Hepatocyte (in vitro differentiated cells): ENCODE measurements around the gene ASTN2. TPM values are rescaled to one million over a fixed set of nuclear protein-coding genes. Genes with fewer than 3 reads are reported as not detected.

Source experiments
- DNase-seq: peaks from one replicate; pipeline ENCODE4 v3.0.0-alpha.2; 2016; ENCODE audit warnings: low spot score
- H2AFZ ChIP-seq: fragments of 200-600 bp; sonication (generic); 2 replicates; pipeline ENCODE4 v1.6.0; 2016; ENCODE audit warnings: antibody characterized with exemption, mild to moderate bottlenecking
- H3K27ac ChIP-seq: fragments of 200-600 bp; sonication (generic); 2 replicates; pipeline ENCODE4 v1.5.1; 2016; ENCODE audit warnings: mild to moderate bottlenecking
- H3K27me3 ChIP-seq: fragments of 200-600 bp; sonication (generic); 2 replicates; pipeline ENCODE4 v1.6.1; 2016
- H3K36me3 ChIP-seq: fragments of 200-600 bp; sonication (generic); replicated peaks from 2 replicates; pipeline ENCODE4 v1.5.1; 2016; ENCODE audit warnings: low read depth; ENCODE audit not compliant: insufficient read depth
- H3K4me1 ChIP-seq: fragments of 200-600 bp; sonication (generic); 2 replicates; pipeline ENCODE4 v1.5.1; 2016; ENCODE audit warnings: mild to moderate bottlenecking, moderate library complexity; ENCODE audit not compliant: insufficient read depth
- H3K4me2 ChIP-seq: fragments of 200-600 bp; sonication (generic); 2 replicates; pipeline ENCODE4 v1.6.0; 2016
- H3K4me3 ChIP-seq: fragments of 200-600 bp; sonication (generic); 2 replicates; pipeline ENCODE4 v1.5.1; 2016; ENCODE audit warnings: mild to moderate bottlenecking
- H3K79me2 ChIP-seq: fragments of 200-600 bp; sonication (generic); 2 replicates; pipeline ENCODE4 v1.6.0; 2017; ENCODE audit warnings: mild to moderate bottlenecking
- H3K9me2 ChIP-seq: fragments of 200-600 bp; sonication (generic); replicated peaks from 2 replicates; pipeline ENCODE4 v1.6.0; 2017; ENCODE audit warnings: mild to moderate bottlenecking; ENCODE audit not compliant: insufficient read depth
- H3K9me3 ChIP-seq: fragments of 200-600 bp; sonication (generic); 2 replicates; pipeline ENCODE4 v1.5.1; 2016; ENCODE audit warnings: low read depth, mild to moderate bottlenecking
- H4K20me1 ChIP-seq: fragments of 200-600 bp; sonication (generic); 2 replicates; pipeline ENCODE4 v1.6.0; 2016; ENCODE audit warnings: mild to moderate bottlenecking; ENCODE audit not compliant: insufficient read depth, poor library complexity, severe bottlenecking
- CTCF ChIP-seq: fragments of 200-600 bp; sonication (generic); IDR thresholded peaks from 2 replicates; pipeline ENCODE4 v1.5.1; 2016; ENCODE audit warnings: antibody characterized with exemption, mild to moderate bottlenecking; ENCODE audit not compliant: poor library complexity
- EZH2 ChIP-seq: fragments of 200-600 bp; sonication (generic); IDR thresholded peaks from 2 replicates; pipeline ENCODE4 v1.6.1; 2016; ENCODE audit warnings: antibody characterized with exemption, mild to moderate bottlenecking, borderline replicate concordance
- EZH2phosphoT487 ChIP-seq: fragments of 200-600 bp; sonication (generic); IDR thresholded peaks from one replicate; pipeline ENCODE4 v1.6.1; 2018; ENCODE audit warnings: antibody characterized with exemption, mild to moderate bottlenecking, low read depth, moderate library complexity; ENCODE audit not compliant: unreplicated experiment, severe bottlenecking
- WGBS: methylation state at CpG from one replicate; pipeline ENCODE4 v1.1.6; 2016; ENCODE audit warnings: low lambda C conversion rate; ENCODE audit errors: missing lambda C conversion rate; 5-methylcytosine and 5-hydroxymethylcytosine counted together
- polyA plus RNA-seq: library from polyadenylated mRNA; unstranded; fragments of >200 nt; fragmentation: Nextera tagmentation; extraction: Ambion mirVana; gene quantifications from 2 replicates; pipeline ENCODE4 v1.2.1, GENCODE V29; 2016
- total RNA-seq: library from RNA; depleted of rRNA; stranded (reverse); fragments of >200 nt; gene quantifications from 2 replicates; pipeline ENCODE4 v1.2.3, GENCODE V29; 2014

ASTN2 gene
- total and polyA plus RNA-seq, 2 experiments from 2014 or later = 6.4 to 8.4 TPM

- no peaks in the 10 kb centered on the region for H3K4me1 ChIP-seq
- H3K27me3 ChIP-seq = no peaks in the 10 kb centered on the region
- H3K79me2 ChIP-seq = no peaks in the 10 kb centered on the region
- TF ChIP-seq EZH2phosphoT487 = no peak
- no peak for TF ChIP-seq CTCF
- no peak for TF ChIP-seq EZH2
- WGBS = 61% methylated on average over 4 of the region's 4 CpGs
- H3K4me3 ChIP-seq = no peak overlapping the region
- no peak for DNase-seq
- H2AFZ ChIP-seq = no peak overlapping the region
- no peaks in the 10 kb centered on the region for H4K20me1 ChIP-seq
- no peaks in the 10 kb centered on the region for H3K36me3 ChIP-seq
- no peak overlapping the region for H3K4me2 ChIP-seq
- H3K9me3 ChIP-seq = no peaks in the 10 kb centered on the region
- H3K9me2 ChIP-seq = no peaks in the 10 kb centered on the region
- no peak overlapping the region for H3K27ac ChIP-seq
These were observed 370.6 kb downstream of the ASTN2 start for GRCh38 chr9:117044241-117044640.

DNA sequence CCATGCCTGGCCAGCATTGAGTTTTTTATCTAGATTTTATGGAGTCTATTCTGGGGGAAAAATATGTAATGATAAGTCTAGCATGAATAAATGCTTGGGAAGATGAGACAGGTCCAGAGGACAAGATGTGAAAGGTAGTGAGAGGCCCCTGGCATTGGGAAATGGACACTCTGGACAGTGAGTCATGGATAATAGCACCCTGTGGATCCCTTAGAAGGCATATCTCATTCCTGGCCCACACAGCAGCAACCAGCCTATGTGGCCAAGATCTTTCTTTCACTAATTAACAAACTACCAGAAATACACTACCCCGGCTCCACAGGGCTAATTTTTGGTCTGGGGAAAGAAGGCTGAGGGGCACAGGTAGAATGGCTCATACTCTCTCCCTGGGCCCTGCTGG lies 371.7 kb downstream of the ASTN2 start:
- peak; percentile 15 for DNase-seq
- no peaks in the 10 kb centered on the region for H3K9me2 ChIP-seq
- H3K4me3 ChIP-seq = no peak overlapping the region
- H3K4me2 ChIP-seq = no peak overlapping the region
- H3K79me2 ChIP-seq = no peaks in the 10 kb centered on the region
- 93% methylated on average over 1 of the region's 1 CpG for WGBS
- no peak for TF ChIP-seq CTCF
- TF ChIP-seq EZH2 = no peak
- TF ChIP-seq EZH2phosphoT487 = no peak
- no peak overlapping the region for H3K27ac ChIP-seq
- no peaks in the 10 kb centered on the region for H3K4me1 ChIP-seq
- H4K20me1 ChIP-seq = no peaks in the 10 kb centered on the region
- no peaks in the 10 kb centered on the region for H3K36me3 ChIP-seq
- no peak overlapping the region for H2AFZ ChIP-seq
- no peaks in the 10 kb centered on the region for H3K9me3 ChIP-seq
- no peaks in the 10 kb centered on the region for H3K27me3 ChIP-seq

DNA sequence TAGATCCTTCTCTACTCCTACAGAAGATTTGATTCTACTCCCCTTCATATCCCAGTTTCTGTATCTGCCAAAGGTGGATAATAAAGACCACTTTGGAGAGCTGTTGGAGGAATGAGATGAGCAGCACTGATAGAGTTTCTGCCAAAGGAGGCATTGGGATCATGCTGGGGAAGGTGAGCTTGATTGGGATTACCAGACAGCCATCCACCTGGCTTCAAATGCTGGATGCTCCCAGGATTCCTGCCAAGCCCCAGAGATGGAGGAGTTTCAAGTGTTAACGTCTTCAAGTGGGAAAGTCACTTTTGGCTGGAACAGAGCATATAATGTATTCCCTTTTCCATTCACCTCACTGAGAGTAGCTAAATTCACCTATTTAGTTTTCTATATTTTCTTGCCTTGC lies 379.3 kb downstream of the ASTN2 start:
- Histone ChIP-seq H3K4me2 (no peak overlapping the region), H3K27me3 (no peaks in the 10 kb centered on the region), H4K20me1 (no peaks in the 10 kb centered on the region), H3K4me3 (no peak overlapping the region), H3K9me3 (no peaks in the 10 kb centered on the region), H3K27ac (no peak overlapping the region), H3K9me2 (no peaks in the 10 kb centered on the region), H2AFZ (no peak overlapping the region), H3K4me1 (no peaks in the 10 kb centered on the region), H3K36me3 (no peaks in the 10 kb centered on the region), H3K79me2 (no peaks in the 10 kb centered on the region)
- 71% methylated on average over 1 of the region's 1 CpG for WGBS
- DNase-seq = no peak
- TF ChIP-seq EZH2 = no peak
- TF ChIP-seq EZH2phosphoT487 = no peak
- no peak for TF ChIP-seq CTCF

- Histone ChIP-seq H3K4me3 (no peak overlapping the region), H3K4me1 (no peaks in the 10 kb centered on the region), H3K36me3 (no peaks in the 10 kb centered on the region), H3K79me2 (no peaks in the 10 kb centered on the region), H3K4me2 (no peak overlapping the region), H2AFZ (no peak overlapping the region), H3K27me3 (no peaks in the 10 kb centered on the region), H3K27ac (no peak overlapping the region), H3K9me2 (no peaks in the 10 kb centered on the region), H3K9me3 (no peaks in the 10 kb centered on the region), H4K20me1 (no peaks in the 10 kb centered on the region)
- 41% methylated on average over 2 of the region's 2 CpGs for WGBS
- TF ChIP-seq EZH2 = no peak
- TF ChIP-seq EZH2phosphoT487 = no peak
- TF ChIP-seq CTCF = no peak
- peak; percentile 26 for DNase-seq
These were observed 380.0 kb downstream of the ASTN2 start for GRCh38 chr9:117034866-117035265.
